SW 1271 (cell line): ENCODE measurements around the gene AFF3.

Source experiments
- DNase-seq, 2 experiments: peaks; one replicate each; lab custom pipeline; 2025; lab: John Stamatoyannopoulos, UW

AFF3 gene

GRCh38 chr2:100006516-100006915 is 135.9 kb downstream of the AFF3 start:
- DNase-seq, result no peak

GRCh38 chr2:100004959-100005387 is 137.4 kb downstream of the AFF3 start:
- DNase-seq, result no peak

- no peak for DNase-seq
These were observed 138.0 kb downstream of the AFF3 start for GRCh38 chr2:100004348-100004884.

- DNase-seq, result no peak
These were observed 140.3 kb downstream of the AFF3 start for GRCh38 chr2:100002059-100002458.

GRCh38 chr2:100000915-100001707 is 141.3 kb downstream of the AFF3 start:
- DNase-seq, result no peak

GRCh38 chr2:99998651-99999320 is 143.6 kb downstream of the AFF3 start:
- no peak for DNase-seq

- no peak for DNase-seq
These were observed 152.5 kb downstream of the AFF3 start for GRCh38 chr2:99989905-99990304.

GRCh38 chr2:99988599-99988998 is 153.8 kb downstream of the AFF3 start:
- no peak for DNase-seq

GRCh38 chr2:99987160-99987559 is 155.2 kb downstream of the AFF3 start:
- no peak for DNase-seq

GRCh38 chr2:99984799-99985515 is 157.4 kb downstream of the AFF3 start:
- DNase-seq, result no peak

GRCh38 chr2:99982744-99983143 is 159.6 kb downstream of the AFF3 start:
- no peak for DNase-seq

- no peak for DNase-seq
These were observed 160.6 kb downstream of the AFF3 start for GRCh38 chr2:99981840-99982239.

- DNase-seq, result no peak
These were observed 162.2 kb downstream of the AFF3 start for GRCh38 chr2:99980176-99980575.

- no peak for DNase-seq
These were observed 164.4 kb downstream of the AFF3 start for GRCh38 chr2:99977966-99978365.

- no peak for DNase-seq
These were observed 167.0 kb downstream of the AFF3 start for GRCh38 chr2:99975386-99975785.

- no peak for DNase-seq
These were observed 167.6 kb downstream of the AFF3 start for GRCh38 chr2:99974682-99975375.

- no peak for DNase-seq
These were observed 168.1 kb downstream of the AFF3 start for GRCh38 chr2:99974275-99974674.

- DNase-seq, result no peak
These were observed 171.0 kb downstream of the AFF3 start for GRCh38 chr2:99971326-99971900.

GRCh38 chr2:99970292-99970868 is 172.0 kb downstream of the AFF3 start:
- DNase-seq, result no peak

- DNase-seq, result no peak
These were observed 181.0 kb downstream of the AFF3 start for GRCh38 chr2:99961196-99961913.

GRCh38 chr2:99960790-99961189 is 181.6 kb downstream of the AFF3 start:
- no peak for DNase-seq
